ENCODE results near the gene GDF2. TPM values are rescaled to one million over a fixed set of nuclear protein-coding genes. Genes with fewer than 3 reads are reported as not detected.

The GDF2 gene
- total RNA-seq, 4 donors from 2014 or later, result not detected

- Histone ChIP-seq H3K4me1 (peaks cover 0 to 10% (median 0%) of the 10 kb centered on the region in 3 donors), H3K27ac (no peak overlapping the region), H3K27me3 (peaks cover 0 to 5% (median 0%) of the 10 kb centered on the region in 4 donors), H3K4me3 (no peak overlapping the region), H3K9me3 (no peaks in the 10 kb centered on the region), H3K36me3 (no peaks in the 10 kb centered on the region)
- intact Hi-C loops (cut with DNase I), result no loop called here
- TF ChIP-seq POLR2A (IDR thresholded peaks at IDR 0.05) (no peak), CTCF (IDR thresholded peaks at IDR 0.05) (no peak)
- no peak for DNase-seq
- WGBS, 2 donors, result 26 to 54% methylated on average over 8 to 9 of the region's 12 CpGs
Observed at GRCh38 chr10:47287365-47287802, 34.9 kb upstream of the GDF2 start.

- H3K27me3 ChIP-seq, result peaks cover 0 to 5% (median 0%) of the 10 kb centered on the region in 4 donors
- TF ChIP-seq POLR2A (IDR thresholded peaks at IDR 0.05) (no peak), CTCF (IDR thresholded peaks at IDR 0.05) (no peak)
- H3K4me3 ChIP-seq, result no peak overlapping the region
- intact Hi-C loops (cut with DNase I), result no loop called here
- peaks cover 0 to 10% (median 0%) of the 10 kb centered on the region in 3 donors for H3K4me1 ChIP-seq
- H3K36me3 ChIP-seq, result no peaks in the 10 kb centered on the region
- DNase-seq, result no peak
- no peak overlapping the region for H3K27ac ChIP-seq
- no peaks in the 10 kb centered on the region for H3K9me3 ChIP-seq
- WGBS, 2 donors, result 78 to 84% methylated on average over 3 to 5 of the region's 6 CpGs
Observed at GRCh38 chr10:47287805-47288204, 34.4 kb upstream of the GDF2 start.

GRCh38 chr10:47288236-47288635 is 34.0 kb upstream of the GDF2 start:
- TF ChIP-seq POLR2A (IDR thresholded peaks at IDR 0.05) (no peak), CTCF (IDR thresholded peaks at IDR 0.05) (no peak)
- no peak for DNase-seq
- intact Hi-C loops (cut with DNase I), result no loop called here
- Histone ChIP-seq H3K9me3 (no peaks in the 10 kb centered on the region), H3K4me3 (no peak overlapping the region), H3K27ac (no peak overlapping the region), H3K27me3 (peaks cover 0 to 5% (median 0%) of the 10 kb centered on the region in 4 donors), H3K36me3 (no peaks in the 10 kb centered on the region), H3K4me1 (peaks cover 0 to 10% (median 0%) of the 10 kb centered on the region in 3 donors)
- whole genome bisulfite sequencing, 2 donors, result 92 to 93% methylated on average over 8 of the region's 8 CpGs

- H3K4me3 ChIP-seq, result no peak overlapping the region
- H3K4me1 ChIP-seq, result peaks cover 0 to 10% (median 0%) of the 10 kb centered on the region in 3 donors
- DNase-seq, result no peak
- H3K9me3 ChIP-seq, result no peaks in the 10 kb centered on the region
- H3K36me3 ChIP-seq, result no peaks in the 10 kb centered on the region
- H3K27me3 ChIP-seq, result peaks cover 0 to 12% (median 0%) of the 10 kb centered on the region in 4 donors
- TF ChIP-seq CTCF (IDR thresholded peaks at IDR 0.05) (no peak), POLR2A (IDR thresholded peaks at IDR 0.05) (no peak)
- intact Hi-C loops (cut with DNase I), result no loop called here
- WGBS, 2 donors, result 75 to 77% methylated on average over 7 to 9 of the region's 9 CpGs
- no peak overlapping the region for H3K27ac ChIP-seq
Observed at GRCh38 chr10:47288916-47289495, 33.2 kb upstream of the GDF2 start.

GRCh38 chr10:47289921-47290320 is 32.3 kb upstream of the GDF2 start:
- Histone ChIP-seq H3K4me3 (no peak overlapping the region), H3K4me1 (peaks cover 0 to 10% (median 0%) of the 10 kb centered on the region in 3 donors), H3K27ac (no peak overlapping the region), H3K9me3 (no peaks in the 10 kb centered on the region), H3K27me3 (peaks cover 0 to 21% (median 0%) of the 10 kb centered on the region in 4 donors), H3K36me3 (no peaks in the 10 kb centered on the region)
- DNase-seq, result no peak
- TF ChIP-seq CTCF (IDR thresholded peaks at IDR 0.05), result no peak
- no peak for TF ChIP-seq POLR2A (IDR thresholded peaks at IDR 0.05)
- intact Hi-C loops (cut with DNase I), result no loop called here
- 90 to 96% methylated on average over 2 to 3 of the region's 6 CpGs for WGBS, 2 donors

Data from esophagus squamous epithelium (tissue), 5 donors.